GM18519 (cell line): ENCODE measurements around the gene GSTA4.
"Not testable (repeated sequence)": the region's sequence is repeated elsewhere in the genome, so short reads cannot be mapped to it uniquely, and the experiment has no call there.

Source experiments
- ATAC-seq: cut with Tn5 transposase; IDR thresholded peaks from one replicate; pipeline ENCODE4 v1.9.1; 2021; ENCODE audit warnings: mild to moderate bottlenecking, moderate library complexity; ENCODE audit not compliant: unreplicated experiment, low FRiP score

GSTA4 gene

DNA sequence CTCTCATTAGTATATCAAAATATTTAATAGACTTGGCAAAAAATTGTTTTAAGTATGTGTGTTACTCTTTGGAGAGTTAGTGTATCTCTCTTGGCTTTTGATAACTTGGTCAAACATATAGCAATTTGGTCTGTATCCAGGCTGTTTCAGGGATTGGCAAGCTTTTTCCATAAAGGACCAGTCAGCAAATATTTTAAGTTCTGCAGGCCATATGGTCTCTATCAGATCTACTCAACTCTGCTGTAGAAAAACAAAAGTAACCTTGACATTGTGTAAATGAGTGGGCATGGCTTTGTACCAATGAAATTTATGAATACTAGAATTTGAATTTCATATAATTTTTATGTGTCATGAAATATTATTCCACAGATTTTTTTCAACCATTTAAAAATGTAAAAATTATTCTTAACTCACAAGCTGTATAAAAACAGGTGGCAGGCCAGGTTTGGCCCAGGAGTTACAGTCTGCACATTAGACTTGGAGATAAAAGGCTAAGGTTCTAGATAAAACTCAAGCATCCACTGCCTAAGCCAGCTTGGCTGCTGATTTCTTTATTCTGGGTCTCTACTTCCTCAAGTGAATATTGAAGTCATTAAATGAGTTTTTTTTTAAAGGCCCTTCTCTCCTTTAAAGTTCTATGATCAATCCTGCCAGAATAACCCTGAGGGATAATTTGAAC, 13.7 kb downstream of the GSTA4 start:
- no peak for ATAC-seq

DNA sequence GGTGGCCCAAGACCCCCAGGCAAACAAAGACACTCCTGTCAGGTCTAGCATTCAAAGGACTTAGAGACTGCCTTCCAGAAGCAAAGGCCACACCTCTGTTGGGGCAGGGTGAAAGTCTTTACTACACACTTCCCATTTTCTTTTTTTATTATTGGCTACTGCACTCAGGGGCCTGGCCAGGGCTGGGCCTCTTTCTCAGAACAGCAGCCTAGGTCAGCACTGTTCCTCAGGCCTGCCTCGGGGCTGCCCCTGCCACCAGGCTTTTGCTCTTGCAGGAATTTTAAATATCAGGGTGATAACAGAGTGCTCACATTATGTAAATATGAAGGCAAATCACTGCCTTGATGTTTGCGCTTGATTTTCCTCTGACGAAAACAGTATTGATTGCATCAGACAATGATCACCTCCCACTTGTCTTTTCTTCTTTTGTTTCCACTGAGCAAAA, 18.5 kb downstream of the GSTA4 start:
- ATAC-seq: peak; percentile 66

DNA sequence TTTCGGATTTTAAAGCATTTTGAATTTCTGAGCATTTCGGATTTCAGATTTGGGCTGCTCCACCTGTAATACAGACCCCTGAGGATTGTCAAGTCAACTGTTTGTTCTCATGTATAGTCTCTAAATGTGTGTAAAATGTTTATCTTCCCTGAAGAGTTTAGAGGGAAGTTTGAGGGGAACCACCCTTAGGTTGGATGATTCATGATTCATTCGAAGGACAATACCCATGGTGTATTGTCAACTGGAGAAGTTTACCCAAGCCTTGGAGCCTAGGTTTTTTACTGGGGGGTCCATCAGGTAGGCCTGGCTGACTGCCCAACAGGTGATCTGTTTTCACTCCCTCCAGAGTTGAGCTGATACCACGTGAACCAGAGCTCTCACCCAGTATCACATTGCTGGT, 18.9 kb downstream of the GSTA4 start:
- ATAC-seq: peak; percentile 22

DNA sequence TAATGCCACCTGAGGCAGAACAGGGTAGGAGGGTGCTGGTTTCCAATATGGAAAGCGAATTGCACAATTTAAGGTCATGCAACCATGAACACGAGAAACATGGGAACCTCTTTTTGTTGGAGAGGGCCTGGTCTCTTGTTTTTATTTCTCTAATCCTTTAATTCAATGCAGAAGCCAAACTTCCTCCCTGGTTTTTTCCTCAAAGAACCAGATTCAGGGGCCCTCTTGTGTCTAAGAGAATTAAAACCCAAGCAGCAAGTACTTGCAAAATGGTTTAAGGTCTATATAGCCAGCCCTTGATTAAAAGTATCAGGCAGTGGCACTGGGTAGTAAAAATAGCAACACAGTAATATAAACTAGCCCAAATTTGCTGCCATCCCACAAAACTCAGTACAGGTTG, 19.5 kb downstream of the GSTA4 start:
- ATAC-seq: no peak

- ATAC-seq: no peak
These were observed 22.1 kb downstream of the GSTA4 start for GRCh38 chr6:52972989-52973388.

DNA sequence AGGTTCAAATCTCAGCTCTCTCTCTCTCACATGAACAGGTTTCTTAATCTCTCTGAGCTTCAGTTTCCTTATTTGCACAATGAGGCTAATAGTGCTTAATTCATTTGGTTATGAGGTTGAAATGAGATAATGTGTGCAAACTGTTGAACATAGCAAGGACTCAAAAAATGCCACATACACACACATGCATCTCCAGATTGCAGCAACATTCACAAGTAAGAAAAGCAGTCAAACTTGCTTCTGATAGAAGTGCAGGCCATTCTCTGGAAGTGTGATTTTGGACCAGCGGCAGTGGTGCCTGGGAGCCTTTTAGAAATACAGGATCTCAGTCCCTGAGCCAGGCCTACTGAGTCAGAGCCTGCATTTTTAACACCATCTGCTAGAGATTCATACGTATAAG, 25.7 kb downstream of the GSTA4 start:
- no peak for ATAC-seq

DNA sequence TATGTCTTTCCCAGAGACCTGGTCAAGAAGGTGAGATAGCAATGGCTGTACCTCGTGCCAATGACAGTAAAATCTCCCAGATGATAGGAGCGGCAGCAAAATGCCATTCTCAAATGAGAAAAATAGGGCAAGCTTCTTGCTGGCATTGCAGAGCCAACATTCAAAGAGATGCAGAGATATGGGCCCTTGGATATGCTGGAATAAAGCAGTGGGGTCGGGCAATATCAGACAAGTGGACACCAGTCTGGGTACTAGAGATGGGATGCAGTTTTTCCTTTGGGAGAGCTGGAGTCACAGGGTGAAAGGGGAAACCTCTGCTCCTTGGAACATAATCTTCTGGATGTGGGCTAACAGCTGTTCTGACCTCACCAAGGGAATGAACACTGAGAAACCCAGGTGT, 29.0 kb downstream of the GSTA4 start:
- no peak for ATAC-seq

- no peak for ATAC-seq
These were observed 29.7 kb downstream of the GSTA4 start for GRCh38 chr6:52965380-52965779.

DNA sequence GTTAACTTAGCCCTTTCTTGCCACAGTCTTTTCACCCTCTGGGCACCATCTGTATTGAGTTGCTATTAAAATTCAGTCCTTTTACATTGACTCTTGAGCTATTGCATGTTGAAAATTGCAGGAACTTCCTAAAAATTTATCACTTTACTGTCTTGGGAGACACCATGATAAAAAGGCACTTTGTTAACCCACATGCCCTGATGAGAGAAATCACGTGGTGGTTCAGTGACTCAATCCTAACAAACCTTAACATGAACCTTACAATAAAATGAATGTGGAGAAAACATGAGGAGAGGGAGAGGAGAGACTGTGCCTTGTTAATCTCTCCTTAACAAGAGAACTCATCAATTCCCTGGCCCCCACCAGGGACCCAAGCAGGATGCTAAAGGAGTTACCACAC, 30.8 kb downstream of the GSTA4 start:
- no peak for ATAC-seq

- ATAC-seq: no peak
These were observed 32.4 kb downstream of the GSTA4 start for GRCh38 chr6:52962701-52963100.

GRCh38 chr6:52961022-52961421, 34.1 kb downstream of the GSTA4 start:
- ATAC-seq: not testable (repeated sequence)

- not testable (repeated sequence) for ATAC-seq
These were observed 34.9 kb downstream of the GSTA4 start for GRCh38 chr6:52960211-52960610.

DNA sequence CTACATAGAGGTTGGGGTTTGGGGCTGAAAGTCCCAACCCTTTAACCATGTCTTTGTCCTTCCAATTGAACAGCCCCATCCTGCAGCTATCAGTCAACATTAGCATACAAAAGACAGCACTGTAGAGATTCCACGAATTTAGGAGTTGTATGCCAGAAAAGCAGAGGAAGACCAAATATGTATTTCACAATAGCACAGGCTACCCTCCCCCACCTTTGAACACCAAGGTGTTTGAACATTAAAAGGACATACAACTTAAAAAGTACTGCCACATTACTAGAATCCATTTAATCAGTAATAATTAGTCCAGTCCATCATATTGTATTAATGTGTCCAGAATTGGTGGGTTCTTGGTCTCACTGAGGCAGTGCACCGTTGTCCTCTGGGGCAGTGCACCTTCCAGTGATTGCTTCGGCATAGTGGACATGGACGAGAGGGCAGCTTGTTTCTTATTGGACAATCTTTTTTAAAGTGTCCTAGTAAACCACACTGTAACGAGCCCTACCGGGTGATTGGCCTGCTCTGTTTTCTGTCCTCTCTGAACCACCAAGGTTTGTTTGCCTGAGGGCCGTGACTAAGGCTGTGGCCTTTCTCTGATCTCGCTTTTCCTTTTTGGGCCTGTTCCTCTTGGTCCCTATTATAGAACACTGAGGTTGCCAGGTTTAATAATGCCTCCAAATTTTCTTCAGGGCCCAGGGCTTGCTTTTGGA, 36.4 kb downstream of the GSTA4 start:
- ATAC-seq: no peak

DNA sequence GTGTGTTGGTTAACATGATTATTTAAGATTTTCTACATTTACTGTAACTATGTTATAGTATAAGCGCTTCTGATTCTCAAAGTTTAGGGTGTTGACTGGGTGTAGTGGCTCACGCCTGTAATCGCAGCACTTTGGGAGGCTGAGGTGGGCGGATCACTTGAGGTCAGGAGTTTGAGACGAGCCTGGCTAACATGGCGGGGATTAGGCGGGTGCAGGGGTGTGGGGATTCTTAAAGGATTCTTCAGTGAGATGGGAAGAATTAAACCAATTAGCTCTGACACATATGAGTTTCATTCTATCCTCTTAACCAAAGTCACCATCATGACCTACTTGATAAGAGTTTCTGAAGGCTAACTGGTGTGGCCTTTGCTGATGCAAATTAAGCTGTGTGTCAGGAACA, 39.2 kb downstream of the GSTA4 start:
- no peak for ATAC-seq

GRCh38 chr6:52953911-52954839, 40.9 kb downstream of the GSTA4 start:
- ATAC-seq: no peak

- no peak for ATAC-seq
These were observed 48.8 kb downstream of the GSTA4 start for GRCh38 chr6:52946306-52946705.

DNA sequence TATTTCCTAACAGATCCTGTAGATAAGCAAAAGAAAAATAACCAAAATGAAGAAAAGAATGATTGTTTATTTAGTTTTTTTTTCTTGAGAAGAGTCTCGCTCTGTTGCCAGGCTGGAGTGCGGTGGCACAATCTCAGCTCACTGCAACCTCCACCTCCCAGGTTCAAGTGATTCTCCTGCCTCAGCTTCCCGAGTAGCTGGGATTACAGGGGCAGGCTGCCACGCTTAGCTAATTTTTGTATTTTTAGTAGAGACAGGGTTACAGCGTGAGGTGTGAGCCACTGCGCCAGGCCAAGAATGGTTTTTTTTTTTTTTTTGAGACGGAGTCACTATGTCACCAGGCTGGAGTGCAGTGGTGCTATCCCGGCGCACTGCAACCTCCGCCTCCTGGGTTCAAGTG, 52.3 kb downstream of the GSTA4 start:
- not testable (repeated sequence) for ATAC-seq

- no peak for ATAC-seq
These were observed 52.9 kb downstream of the GSTA4 start for GRCh38 chr6:52942221-52942620.

- ATAC-seq: no peak
These were observed 57.2 kb downstream of the GSTA4 start for GRCh38 chr6:52937908-52938307.

- no peak for ATAC-seq
These were observed 61.3 kb downstream of the GSTA4 start for GRCh38 chr6:52933778-52934177.

- no peak for ATAC-seq
These were observed 63.7 kb downstream of the GSTA4 start for GRCh38 chr6:52931351-52931750.
